GM12878 (cell line): ENCODE data around the gene PAGE5. TPM values are rescaled to one million over a fixed set of nuclear protein-coding genes. Genes with fewer than 3 reads are reported as not detected.

ENCODE experiments used
- DPF2 ChIP-seq: fragments of 450-650 bp; IDR thresholded peaks from 2 replicates; pipeline ENCODE4 v1.6.1; 2017; ENCODE audit warnings: mild to moderate bottlenecking
- EGR1 ChIP-seq, 2 experiments: IDR thresholded peaks; 1 replicate in 1 of 2; 2 replicates in 1 of 2; pipeline ENCODE4 v1.6.1; 2011 to 2012; ENCODE audit warnings: low read depth in 2 of 2, low read length in 2 of 2, borderline replicate concordance in 1 of 2, mild to moderate bottlenecking in 1 of 2, moderate library complexity in 1 of 2
- EZH2 ChIP-seq: IDR thresholded peaks from 2 replicates; pipeline ENCODE4 v1.6.1; 2012; ENCODE audit warnings: low read depth, mild to moderate bottlenecking, control low read depth, inconsistent platforms, low read length, borderline replicate concordance; ENCODE audit not compliant: control insufficient read depth
- HDAC6 ChIP-seq: fragments of 200-600 bp; sonication (generic); IDR thresholded peaks from one replicate; pipeline ENCODE4 v1.8.0; 2017; ENCODE audit warnings: antibody characterized with exemption; ENCODE audit not compliant: unreplicated experiment
- IKZF1 ChIP-seq: fragments of 450-650 bp; conservative IDR thresholded peaks from 2 replicates; pipeline ENCODE4 v1.6.1; 2017; ENCODE audit warnings: antibody characterized with exemption, mild to moderate bottlenecking
- RAD21 ChIP-seq: IDR thresholded peaks from 2 replicates; pipeline ENCODE4 v1.6.1; 2011; ENCODE audit warnings: mild to moderate bottlenecking, low read depth, low read length, moderate library complexity; ENCODE audit not compliant: insufficient read depth
- SMAD5 ChIP-seq: IDR thresholded peaks from 2 replicates; pipeline ENCODE4 v1.6.1; 2016; ENCODE audit warnings: antibody characterized with exemption, low read depth
- STAT1 ChIP-seq: fragments of 450-650 bp; conservative IDR thresholded peaks from 2 replicates; pipeline ENCODE4 v1.6.1; 2014; ENCODE audit warnings: antibody characterized with exemption, mild to moderate bottlenecking
- SUPT20H ChIP-seq: IDR thresholded peaks from 2 replicates; pipeline ENCODE4 v1.6.1; 2011; ENCODE audit warnings: low read depth, mild to moderate bottlenecking, low read length, moderate library complexity, borderline replicate concordance; ENCODE audit not compliant: control insufficient read depth
- TCF3 ChIP-seq: IDR thresholded peaks from 2 replicates; pipeline ENCODE4 v1.6.1; 2012; ENCODE audit warnings: low read depth, mild to moderate bottlenecking, low read length, borderline replicate concordance; ENCODE audit not compliant: insufficient read depth
- WRNIP1 ChIP-seq: IDR thresholded peaks from 2 replicates; pipeline ENCODE4 v1.6.1; 2011; ENCODE audit warnings: low read depth, low read length, improper control_type of control experiment, borderline replicate concordance
- ZNF207 ChIP-seq: fragments of 450-650 bp; IDR thresholded peaks from 2 replicates; pipeline ENCODE4 v1.6.1; 2014; ENCODE audit warnings: antibody characterized with exemption, mild to moderate bottlenecking, borderline replicate concordance
- ZNF217 ChIP-seq: fragments of 450-650 bp; IDR thresholded peaks from 2 replicates; pipeline ENCODE4 v1.6.1; 2017; ENCODE audit warnings: antibody characterized with exemption, mild to moderate bottlenecking
- polyA plus RNA-seq, 11 experiments: library from polyadenylated mRNA; depleted of rRNA in 4 of 11; unstranded in 6 of 11; stranded (reverse) in 5 of 11; fragments of >200 nt; fragmentation: Nextera tagmentation in 4 of 11; fragmentation: Illumina TruSeq in 1 of 11; extraction: Ambion mirVana in 4 of 11; extraction: Trizol in 1 of 11; gene quantifications; 1 replicate in 1 of 11; 2 replicates in 10 of 11; pipeline versions ENCODE4 v1.2.1 to v1.2.3, GENCODE V29; 2011 to 2016; ENCODE audit warnings: inconsistent platforms in 2 of 11, missing spikeins in 2 of 11, low read depth in 1 of 11
- total RNA-seq, 4 experiments: library from RNA; depleted of rRNA in 3 of 4; stranded (reverse); fragments of >200 nt in 3 of 4; fragmentation: Illumina TruSeq in 1 of 4; extraction: Trizol in 1 of 4; gene quantifications; 2 replicates each; pipeline versions ENCODE4 v1.2.1 to v1.2.3, GENCODE V29; 2013 to 2021
- TF ChIP-seq, protein P1 (sequence below): fragments of 450-650 bp; formaldehyde crosslinking; IDR thresholded peaks from 2 replicates; pipeline ENCODE4 v1.4.0; 2020; ENCODE audit warnings: mild to moderate bottlenecking, moderate library complexity

Gene PAGE5
- total and polyA plus RNA-seq, 10 of the 15 experiments (the other 5 are each of a cell fraction or from before 2014, with no cell fraction given), result 0.23 to 3.7 (median 0.47) TPM; not detected in 6

DNA sequence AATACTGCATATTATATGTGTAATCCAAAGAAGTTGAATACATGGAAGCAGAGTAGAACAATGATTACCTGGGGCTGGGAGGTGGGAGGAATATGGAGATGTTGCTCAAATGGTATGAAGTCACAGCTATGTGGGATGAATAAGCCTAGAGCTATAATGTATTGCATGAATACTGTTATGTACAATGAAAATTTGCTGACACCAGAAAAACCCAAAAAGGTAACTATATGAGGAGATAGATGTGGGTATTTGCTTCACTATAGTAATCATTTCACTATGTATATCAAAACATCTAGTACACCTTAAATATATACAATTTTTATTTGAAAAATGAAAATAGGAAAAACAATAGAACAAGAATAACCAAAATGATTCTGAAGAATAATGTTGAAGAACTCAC lies 33.4 kb downstream of the PAGE5 start (continued):
- TF ChIP-seq, protein P1, sequence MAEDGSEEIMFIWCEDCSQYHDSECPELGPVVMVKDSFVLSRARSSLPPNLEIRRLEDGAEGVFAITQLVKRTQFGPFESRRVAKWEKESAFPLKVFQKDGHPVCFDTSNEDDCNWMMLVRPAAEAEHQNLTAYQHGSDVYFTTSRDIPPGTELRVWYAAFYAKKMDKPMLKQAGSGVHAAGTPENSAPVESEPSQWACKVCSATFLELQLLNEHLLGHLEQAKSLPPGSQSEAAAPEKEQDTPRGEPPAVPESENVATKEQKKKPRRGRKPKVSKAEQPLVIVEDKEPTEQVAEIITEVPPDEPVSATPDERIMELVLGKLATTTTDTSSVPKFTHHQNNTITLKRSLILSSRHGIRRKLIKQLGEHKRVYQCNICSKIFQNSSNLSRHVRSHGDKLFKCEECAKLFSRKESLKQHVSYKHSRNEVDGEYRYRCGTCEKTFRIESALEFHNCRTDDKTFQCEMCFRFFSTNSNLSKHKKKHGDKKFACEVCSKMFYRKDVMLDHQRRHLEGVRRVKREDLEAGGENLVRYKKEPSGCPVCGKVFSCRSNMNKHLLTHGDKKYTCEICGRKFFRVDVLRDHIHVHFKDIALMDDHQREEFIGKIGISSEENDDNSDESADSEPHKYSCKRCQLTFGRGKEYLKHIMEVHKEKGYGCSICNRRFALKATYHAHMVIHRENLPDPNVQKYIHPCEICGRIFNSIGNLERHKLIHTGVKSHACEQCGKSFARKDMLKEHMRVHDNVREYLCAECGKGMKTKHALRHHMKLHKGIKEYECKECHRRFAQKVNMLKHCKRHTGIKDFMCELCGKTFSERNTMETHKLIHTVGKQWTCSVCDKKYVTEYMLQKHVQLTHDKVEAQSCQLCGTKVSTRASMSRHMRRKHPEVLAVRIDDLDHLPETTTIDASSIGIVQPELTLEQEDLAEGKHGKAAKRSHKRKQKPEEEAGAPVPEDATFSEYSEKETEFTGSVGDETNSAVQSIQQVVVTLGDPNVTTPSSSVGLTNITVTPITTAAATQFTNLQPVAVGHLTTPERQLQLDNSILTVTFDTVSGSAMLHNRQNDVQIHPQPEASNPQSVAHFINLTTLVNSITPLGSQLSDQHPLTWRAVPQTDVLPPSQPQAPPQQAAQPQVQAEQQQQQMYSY (CRISPR knock-in tag), result no peak
- TF ChIP-seq SMAD5 (no peak), RAD21 (no peak), ZNF207 (no peak), TCF3 (no peak), EGR1 (IDR thresholded peaks at IDR 0.05; ENCODE audit: borderline replicate concordance in 1 of 2, low read depth in 2 of 2, low read length in 2 of 2) (no peak), IKZF1 (no peak), STAT1 (no peak), HDAC6 (no peak), EZH2 (no peak), ZNF217 (no peak), SUPT20H (no peak), WRNIP1 (no peak), DPF2 (no peak)
